GM06990 (cell line): ENCODE results near the gene USHBP1.

ENCODE experiments used
- DNase-seq: peaks from one replicate; pipeline ENCODE4 v3.0.0-alpha.2; 2011; ENCODE audit not compliant: insufficient read length; ENCODE audit errors: extremely low read depth
- H3K27me3 ChIP-seq: replicated peaks from 2 replicates; pipeline ENCODE4 v1.6.0; 2011; ENCODE audit warnings: low read length; ENCODE audit not compliant: control insufficient read depth, insufficient read depth
- H3K36me3 ChIP-seq: 2 replicates; pipeline ENCODE4 v1.5.1; 2011; ENCODE audit warnings: low read length; ENCODE audit not compliant: control insufficient read depth, insufficient read depth
- H3K4me3 ChIP-seq: replicated peaks from 2 replicates; pipeline ENCODE4 v1.5.1; 2011; ENCODE audit warnings: low read depth, mild to moderate bottlenecking, control low read depth, low read length
- CTCF ChIP-seq: IDR thresholded peaks from 2 replicates; pipeline ENCODE4 v1.5.1; 2011; ENCODE audit warnings: low read length, control low read depth, mild to moderate bottlenecking, inconsistent platforms; ENCODE audit not compliant: insufficient read depth, poor library complexity, severe bottlenecking

The USHBP1 gene

GRCh38 chr19:17264641-17264979, at the start of gene USHBP1:
USHBP1 (minus strand) TSS chr19:17264745; CDS start chr19:17264299, 446 bp downstream.
- H3K4me3 ChIP-seq, result no peak within 1 kb of the TSS
- no peaks in the 10 kb centered on the region; the same call in 1 of the 2 replicates for H3K36me3 ChIP-seq
- no peak for TF ChIP-seq CTCF
- H3K27me3 ChIP-seq, result no peaks in the 10 kb centered on the region
- DNase-seq, result no peak

- DNase-seq, result no peak
- H3K36me3 ChIP-seq, result peaks cover 23% of the 10 kb centered on the region
- TF ChIP-seq CTCF, result no peak
- no peaks in the 10 kb centered on the region for H3K27me3 ChIP-seq
- no peak overlapping the region for H3K4me3 ChIP-seq
Measured at GRCh38 chr19:17314007-17314593, 49.6 kb upstream of the USHBP1 start.

- no peak for DNase-seq
Measured at GRCh38 chr19:17312189-17313113, 47.9 kb upstream of the USHBP1 start.

GRCh38 chr19:17311455-17312188, 47.1 kb upstream of the USHBP1 start:
- Histone ChIP-seq H3K27me3 (no peaks in the 10 kb centered on the region), H3K4me3 (no peak overlapping the region), H3K36me3 (peaks cover 21% of the 10 kb centered on the region)
- DNase-seq, result no peak
- TF ChIP-seq CTCF, result no peak

More at GRCh38 chr19:17312189-17313113, 47.9 kb upstream of the USHBP1 start:
- H3K36me3 ChIP-seq, result peaks cover 21% of the 10 kb centered on the region
- no peak for TF ChIP-seq CTCF
- H3K4me3 ChIP-seq, result no peak overlapping the region
- H3K27me3 ChIP-seq, result no peaks in the 10 kb centered on the region

GRCh38 chr19:17309965-17310461, 45.5 kb upstream of the USHBP1 start:
- TF ChIP-seq CTCF, result no peak
- H3K27me3 ChIP-seq, result no peaks in the 10 kb centered on the region
- DNase-seq, result no peak
- peaks cover 15% of the 10 kb centered on the region for H3K36me3 ChIP-seq
- H3K4me3 ChIP-seq, result peak overlapping the region; percentile 92
